HK-2 (cell line): Measurements from ENCODE around the gene NPM3.
"Not testable (repeated sequence)": the region's sequence is repeated elsewhere in the genome, so short reads cannot be mapped to it uniquely, and the experiment has no call there.

ENCODE experiments used
- DNase-seq: peaks from one replicate; pipeline ENCODE4 v3.0.0-alpha.2; 2018; ENCODE audit not compliant: unreplicated experiment

The NPM3 gene

DNA sequence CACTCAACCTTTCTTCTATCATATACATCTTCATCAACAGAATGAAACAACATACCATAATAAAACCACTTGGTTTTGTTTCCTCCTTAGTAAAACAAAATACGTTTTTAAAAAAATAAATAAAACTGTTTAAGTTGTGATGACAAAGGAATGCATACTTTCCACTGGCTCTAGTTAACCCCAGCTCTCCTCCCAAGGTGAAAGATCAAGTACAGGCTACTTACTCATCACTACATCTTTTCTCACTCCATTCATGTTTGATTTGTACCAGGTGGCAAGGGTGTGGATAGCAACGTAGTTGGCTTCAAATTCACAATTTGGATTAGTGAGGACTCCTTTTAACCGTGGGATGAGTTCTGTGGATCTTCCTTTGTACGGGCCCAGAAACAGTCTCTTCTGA is 20.3 kb upstream of the NPM3 start:
- DNase-seq, result no peak

DNA sequence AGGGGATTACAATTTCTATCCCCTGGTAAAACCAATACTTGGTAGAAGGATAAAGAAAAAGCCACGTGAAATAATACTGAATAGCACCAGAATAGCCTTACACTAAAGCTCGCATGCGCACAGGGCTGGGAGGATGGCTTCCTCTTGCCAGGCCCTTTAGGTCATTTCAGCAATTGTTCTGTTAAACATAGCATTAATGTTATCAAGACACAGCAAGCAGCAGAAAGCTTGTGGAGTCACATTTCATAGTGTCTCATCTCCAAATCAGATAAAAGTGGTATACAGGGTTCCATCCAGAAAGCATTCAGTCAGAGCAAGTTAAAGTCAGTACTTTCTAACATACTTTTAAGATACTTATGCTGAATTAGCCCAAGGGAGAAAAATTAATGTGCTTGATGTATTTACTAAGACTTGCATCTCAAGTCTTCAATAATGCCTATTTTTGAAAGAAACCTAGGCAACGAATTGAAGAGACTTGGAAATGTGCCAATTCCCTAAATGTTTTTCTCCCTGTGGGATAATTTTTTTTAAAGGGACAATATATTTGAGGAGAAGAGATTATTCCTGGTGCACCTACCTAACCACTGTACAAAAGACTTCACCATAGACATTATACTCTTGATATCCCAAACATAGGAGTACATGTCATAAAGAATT is 14.3 kb upstream of the NPM3 start:
- no peak for DNase-seq

DNA sequence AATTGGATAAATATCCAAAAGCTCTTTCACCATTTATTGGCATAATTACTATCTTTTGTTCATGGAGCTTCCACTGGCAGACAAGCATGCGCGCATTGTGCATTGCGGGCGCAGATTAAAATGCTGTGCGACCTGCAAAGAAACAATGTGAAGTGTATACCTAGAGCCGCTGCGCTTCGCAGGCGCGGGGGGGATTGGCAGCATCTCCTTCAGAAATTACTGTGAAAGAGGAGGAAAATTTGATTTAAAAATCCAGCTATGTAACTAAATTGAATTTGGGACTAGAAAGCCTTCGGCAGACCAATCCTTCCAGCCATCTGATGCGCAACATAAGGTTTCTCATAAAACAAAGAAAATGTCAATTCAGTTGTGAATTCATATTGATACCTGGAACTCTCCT is 10.3 kb upstream of the NPM3 start:
- no peak for DNase-seq

DNA sequence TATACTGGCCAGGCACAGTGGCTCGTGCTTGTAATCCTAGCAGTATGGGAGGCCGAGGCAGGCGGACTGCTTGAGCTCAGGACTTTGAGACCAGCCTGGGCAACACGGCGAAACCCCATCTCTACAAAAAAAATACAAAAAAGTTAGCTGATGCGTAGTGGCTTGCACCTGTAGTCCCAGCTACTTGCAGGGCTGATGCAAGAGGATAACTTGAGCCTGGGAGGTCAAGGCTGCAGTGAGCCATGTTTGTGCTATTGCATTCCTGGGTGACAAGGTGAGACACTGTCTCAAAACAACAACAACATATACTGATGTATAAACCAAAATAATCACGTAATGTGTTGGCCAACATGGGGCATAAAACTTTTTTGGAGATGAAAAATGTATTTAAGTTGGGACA is 6.4 kb upstream of the NPM3 start:
- no peak for DNase-seq

DNA sequence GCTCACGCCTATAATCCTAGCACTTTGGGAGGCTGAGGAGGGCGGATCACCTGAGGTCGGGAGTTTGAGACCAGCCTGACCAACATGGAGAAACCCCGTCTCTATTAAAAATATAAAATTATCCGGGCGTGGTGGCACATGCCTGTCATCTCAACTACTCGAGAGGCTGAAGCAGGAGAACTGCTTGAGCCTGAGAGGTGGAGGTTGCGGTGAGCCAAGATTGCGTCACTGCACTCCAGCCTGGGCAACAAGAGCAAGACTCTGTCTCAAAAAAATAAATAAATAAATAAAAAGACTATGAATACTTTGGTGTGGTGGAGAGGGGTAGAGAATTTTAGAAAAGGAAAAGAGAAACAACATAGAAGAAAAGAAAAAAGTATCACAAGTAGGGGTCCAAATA is 6.0 kb upstream of the NPM3 start:
- DNase-seq, result not testable (repeated sequence)

DNA sequence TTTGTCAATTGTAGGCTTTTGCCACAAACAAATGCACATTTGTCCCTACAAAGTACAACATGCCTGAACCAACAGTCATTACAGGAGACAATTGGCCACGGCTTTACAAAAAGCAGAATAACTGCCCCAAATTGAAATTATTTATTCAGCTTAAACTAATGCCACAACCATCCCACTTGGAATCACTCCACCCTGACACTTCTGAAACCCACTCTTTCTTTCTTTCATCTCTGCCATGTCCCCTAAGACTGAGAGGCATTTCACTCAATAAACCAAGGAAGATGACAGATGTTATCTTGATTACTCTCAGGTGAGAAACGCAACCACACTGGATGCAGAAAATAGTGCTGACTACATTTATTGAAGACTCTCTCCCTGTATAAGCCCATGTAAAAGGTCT is 2.6 kb upstream of the NPM3 start:
- no peak for DNase-seq

DNA sequence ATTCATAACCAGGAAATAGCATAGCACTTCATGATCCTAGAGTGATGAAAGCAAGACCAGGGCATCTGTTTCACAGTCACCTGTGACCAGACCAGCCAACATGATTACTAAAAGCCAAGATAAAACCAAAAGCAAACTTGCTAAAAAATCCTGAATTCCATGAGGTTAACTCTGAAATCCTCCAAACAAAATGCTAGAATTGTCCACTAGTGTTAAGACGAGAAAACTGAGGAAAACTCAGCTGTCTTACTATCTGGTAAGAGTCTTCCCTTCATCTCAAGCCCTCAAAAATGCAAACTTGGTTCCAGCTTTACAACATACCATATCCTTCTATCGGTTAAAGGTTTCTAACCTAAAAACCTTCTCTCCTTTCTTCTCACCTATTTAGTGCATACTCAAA is 1.3 kb upstream of the NPM3 start:
- no peak for DNase-seq

DNA sequence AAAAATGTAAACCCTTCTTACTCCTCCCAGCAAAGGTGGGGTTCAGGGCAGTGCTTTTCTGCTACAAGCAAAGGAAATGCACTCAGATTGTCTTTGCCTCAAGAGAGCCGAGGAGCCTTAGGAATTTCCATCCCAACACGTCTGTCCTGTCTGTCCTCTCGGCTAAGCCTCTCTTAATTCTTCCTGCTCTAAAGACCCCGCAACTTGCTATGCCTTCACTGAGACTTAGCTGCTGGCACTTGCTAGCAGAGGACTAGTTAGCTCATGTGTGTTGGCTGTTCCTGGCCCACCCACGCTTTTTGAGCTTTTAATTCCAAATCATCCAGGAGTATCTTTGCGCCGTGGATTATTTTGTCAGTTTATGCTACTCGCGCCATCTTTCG is 481 bp upstream of the NPM3 start:
- no peak for DNase-seq

DNA sequence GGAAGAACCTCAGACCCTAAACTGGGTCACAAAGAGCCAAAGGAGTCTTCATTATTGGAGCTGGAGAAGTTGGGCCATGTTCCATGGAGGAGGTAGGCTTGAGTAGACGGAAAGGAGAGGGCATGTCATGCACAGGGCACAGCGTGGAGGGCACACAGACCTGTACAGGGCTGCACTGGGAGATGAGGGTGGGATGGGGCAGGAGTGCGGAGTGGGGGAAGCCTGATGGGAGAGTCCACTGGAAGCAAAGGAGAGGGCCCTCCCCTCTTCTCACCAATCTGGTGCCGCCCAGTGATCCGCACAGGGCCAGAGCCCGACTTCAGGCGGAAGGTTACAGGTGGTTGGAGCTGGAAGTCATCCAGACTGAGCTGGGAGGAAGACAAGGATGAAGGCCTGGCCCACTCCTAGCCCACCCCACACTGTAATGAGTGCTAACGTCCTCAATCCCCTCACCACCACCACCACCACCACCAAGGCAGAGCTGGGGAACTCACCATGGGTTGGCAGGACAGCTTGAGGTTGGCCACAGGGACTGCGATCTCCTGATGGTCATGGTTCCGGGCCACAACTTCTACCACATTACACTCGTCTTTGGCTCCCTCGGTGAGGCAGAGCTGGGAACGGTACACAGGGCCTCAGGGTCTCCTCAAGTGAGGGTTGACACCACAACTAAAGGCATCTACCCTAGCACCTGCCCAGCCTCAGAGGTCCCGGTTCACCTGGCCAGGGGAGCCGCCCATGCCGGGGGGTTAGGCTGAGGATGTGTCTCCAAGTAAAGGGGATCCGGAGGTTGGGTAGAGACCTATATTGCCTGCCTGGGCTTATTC is 1.0 kb downstream of the NPM3 start:
- peak; percentile 24 for DNase-seq

DNA sequence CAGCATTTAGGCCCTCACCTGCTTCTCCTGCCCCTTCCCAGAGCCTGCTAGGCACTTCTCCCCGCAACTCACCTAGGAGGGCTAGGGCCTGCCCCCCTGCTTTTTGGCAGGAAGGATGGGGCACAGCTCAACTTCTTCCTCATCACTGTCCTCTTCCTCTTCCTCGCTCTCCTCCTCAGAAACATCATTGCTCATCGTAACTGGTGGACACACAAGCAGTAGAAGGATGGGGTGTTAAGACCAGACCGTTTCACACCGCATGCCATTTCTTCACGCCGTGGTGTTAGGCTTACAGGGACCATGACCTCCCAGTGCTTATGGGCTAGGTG is 1.6 kb downstream of the NPM3 start:
- no peak for DNase-seq

DNA sequence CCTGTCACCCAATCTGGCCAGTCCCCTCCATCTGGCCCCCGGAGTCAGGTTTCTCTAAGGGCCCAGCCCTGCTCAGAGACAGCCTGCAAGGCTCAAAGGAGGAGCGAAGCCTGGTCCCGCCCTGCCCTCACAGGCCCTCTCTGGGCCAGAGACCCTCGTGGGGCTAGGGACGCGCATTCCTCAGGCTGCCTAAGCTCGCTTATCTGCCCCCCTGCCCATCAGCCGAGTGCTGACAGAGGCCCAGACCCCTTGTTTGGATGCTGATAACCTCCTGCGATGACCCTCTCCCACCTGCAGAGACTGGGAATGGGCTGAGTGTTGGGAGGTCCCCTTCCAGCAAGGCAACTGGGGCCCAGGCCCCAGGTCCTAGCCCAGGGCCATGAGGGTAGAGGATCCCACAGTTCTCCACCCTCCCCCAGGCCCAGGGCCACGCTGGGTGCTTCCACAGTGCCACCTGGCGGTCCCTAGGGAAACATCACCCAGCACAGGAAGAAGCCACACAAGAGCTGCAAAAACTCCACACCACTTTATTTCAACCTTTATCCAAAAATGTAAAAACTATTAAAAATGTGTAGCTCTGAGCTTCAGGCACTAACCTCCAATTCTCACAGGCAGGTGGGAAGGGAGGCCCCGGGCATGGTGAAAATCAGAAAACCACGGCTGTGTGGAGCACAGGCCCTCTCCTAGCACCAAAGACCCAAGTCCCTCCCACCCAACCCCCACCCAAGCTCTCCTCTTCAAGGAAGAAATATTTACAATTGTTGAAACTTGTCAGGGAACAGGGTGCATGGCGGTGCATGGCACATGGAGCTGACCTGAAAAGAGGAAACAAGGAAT is 2.2 kb downstream of the NPM3 start:
- DNase-seq, result peak; percentile 76

DNA sequence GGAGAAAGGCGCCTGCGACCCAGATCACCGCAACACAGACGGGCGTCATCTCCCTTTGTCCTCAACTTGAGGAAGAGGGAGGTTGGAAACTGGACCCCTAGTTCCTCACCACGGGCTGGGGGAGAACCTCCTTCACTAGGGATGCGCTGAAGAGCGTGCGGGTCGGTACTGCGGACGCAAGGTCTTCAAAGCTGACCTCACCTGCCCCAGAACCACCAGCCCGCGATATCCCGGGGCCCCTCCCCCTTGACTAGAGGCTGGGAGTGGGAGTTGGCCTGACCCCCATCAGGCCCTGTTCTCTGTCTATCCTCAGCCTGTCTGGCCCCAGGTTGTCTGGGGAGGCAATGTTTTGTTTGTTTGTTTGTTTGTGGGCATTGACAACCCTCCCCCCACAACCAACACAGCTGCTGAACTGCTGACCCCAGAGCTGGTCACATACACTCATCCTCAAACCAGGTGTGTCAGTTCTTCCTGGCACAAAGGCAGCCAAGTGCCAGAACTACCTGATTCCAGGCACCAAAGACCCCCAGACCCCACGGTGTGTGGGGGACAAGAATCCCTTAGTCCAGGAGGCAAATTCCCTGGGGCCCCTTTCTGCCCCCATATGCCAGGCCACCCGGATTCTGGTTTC is 2.9 kb downstream of the NPM3 start:
- DNase-seq, result no peak

DNA sequence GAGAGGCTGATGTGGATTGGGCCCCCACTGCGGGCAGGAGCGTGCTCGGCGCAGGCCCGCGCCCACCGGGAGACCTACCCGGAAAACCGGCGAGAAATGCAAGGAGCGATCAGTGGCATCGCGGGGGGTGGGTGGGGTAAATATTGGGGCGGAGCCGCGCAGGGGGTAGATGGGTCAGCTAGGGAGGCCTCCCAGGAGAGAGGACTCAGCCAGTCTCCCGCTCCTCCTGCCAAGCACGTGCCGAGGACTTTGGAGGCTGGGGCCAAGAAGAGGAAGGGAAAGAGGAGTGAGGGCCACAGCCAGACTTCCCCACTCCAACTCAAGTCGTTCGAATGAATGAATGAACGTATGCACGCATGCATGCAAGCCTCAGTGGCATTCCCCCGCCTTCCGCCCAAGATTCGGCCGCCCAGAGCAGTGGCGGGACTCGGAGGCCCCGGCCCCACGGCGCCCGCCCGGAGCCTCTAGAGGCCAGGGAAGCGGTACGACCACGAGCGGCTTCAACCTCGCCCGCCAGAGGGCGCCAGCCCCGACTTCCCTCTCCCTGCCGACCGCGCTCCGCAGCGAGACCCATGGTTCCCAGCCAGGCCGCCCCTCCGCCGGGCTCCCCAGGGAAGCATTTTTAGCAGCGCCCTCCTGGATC is 3.6 kb downstream of the NPM3 start:
- DNase-seq, result no peak

DNA sequence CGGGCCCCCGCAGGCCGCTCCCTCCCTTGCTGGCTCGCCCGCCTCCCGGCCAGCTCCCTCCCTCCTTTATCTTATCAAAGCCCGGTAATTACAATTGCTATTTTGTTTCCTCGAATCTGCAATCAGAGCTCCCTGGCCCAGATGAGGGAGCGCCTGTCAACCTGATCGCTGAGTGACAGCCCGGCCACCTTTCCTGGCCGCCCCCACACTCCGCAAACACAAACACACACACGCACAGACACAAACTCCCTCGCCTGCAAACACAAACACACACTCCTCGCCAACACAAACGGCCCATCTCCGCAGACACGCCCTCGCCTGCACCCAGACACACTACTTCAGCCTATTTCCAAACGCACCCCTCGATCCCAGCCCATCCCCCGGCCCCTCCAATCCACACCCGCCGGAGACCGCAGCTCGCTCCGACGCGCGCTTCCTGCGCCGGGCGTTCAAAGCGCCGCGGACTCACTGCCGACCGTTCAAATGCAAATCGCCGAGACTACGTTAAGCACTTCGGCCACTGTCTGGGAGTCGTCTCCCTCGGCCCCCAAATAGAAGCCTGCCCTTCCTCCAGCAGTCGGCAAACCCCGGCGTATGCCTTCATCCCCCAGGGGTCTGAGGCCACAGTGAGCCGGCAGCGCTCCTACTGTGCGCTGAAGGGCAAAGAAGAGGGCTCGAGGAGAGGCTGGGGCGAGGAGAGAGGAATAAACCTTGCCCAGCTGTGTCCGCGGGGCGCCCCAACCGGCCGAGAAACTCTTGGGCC is 4.3 kb downstream of the NPM3 start:
- DNase-seq, result no peak

DNA sequence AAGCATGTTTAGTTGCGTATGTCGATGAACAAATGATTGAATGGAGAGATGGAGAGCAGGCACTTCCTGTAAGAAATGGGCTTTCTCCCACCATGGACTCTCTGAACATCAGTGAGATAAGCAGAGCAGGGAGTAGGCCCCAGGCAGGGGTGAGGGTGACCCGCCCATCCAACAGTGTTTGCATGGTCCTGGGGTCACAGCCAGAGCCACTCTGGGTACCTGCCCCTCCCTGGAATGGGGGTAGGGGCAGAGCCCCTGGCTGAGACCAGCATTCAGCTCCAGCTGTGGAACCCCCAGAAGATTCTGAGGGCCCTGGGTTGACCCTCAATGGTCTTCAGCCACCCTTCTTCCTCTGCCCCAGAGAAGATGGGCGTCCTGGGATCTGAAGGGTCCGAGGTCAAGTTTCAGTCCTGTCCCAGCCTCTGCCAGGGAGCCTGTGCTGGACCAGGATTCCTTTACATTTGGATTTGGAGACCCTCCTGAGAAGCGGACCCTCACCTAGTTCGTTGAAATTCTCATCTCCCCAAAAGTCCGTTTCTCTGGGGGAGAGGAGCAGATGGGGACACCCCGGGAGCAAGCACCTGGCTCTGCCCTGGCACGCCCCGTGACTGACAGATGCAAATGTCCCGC is 5.0 kb downstream of the NPM3 start:
- no peak for DNase-seq

DNA sequence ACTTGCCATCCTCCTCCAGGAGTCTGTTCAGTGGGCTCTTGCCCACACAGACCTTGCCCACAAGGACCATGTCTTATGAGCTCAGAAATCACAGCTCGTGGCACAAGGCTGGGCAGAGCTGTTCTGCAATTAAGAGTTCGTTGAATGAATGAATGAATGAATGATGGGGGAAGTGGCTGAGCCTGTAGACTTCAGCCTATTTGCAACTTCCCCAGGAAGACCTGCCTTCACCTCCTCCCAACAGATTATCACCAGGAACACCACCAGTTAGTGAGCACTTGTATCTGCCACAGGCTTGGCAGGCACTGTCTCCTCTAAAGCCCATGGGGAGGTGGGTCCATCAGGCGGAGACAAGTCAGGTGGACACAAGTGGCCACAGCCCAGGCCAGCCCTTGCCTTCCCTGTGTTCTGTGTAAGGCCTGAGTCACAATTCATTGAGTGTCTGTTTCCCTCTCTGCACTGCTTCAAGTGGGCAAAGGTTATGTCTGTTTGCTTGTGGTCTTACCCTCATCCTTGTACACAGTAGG is 5.6 kb downstream of the NPM3 start:
- peak; percentile 24 for DNase-seq

DNA sequence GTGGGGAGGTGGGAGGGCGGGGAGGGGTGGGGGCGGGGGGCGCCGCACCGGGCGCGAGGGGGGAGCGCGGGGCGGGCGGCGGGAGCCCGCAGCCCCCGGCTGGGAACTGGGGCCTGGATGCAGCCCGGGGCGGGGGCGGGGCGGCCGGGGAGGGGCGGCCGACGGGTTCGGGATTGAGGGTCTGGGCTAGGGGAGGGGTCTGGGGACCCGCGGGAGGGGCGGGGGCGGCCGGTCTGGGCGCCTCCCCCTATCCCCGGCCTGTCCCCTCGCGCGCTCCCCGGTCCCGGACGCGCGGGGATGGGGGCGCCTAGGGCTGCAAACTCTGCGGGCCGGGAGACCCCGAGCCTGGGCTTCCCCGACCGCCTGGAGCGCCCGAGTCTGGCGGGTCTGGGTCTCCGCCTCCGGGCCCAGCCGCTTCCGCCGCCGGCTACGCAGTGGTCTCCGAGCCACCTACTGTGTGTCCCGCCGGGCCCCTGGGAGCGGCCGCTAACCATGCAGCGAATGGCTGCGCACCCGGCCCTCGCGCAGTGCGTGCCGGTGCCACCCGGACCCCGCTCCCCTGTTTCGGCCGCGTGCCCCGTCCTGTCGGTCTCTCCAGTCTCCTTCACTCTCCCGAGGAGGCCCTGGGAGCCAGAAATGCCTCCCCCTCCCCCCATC is 7.0 kb downstream of the NPM3 start:
- DNase-seq, result no peak

DNA sequence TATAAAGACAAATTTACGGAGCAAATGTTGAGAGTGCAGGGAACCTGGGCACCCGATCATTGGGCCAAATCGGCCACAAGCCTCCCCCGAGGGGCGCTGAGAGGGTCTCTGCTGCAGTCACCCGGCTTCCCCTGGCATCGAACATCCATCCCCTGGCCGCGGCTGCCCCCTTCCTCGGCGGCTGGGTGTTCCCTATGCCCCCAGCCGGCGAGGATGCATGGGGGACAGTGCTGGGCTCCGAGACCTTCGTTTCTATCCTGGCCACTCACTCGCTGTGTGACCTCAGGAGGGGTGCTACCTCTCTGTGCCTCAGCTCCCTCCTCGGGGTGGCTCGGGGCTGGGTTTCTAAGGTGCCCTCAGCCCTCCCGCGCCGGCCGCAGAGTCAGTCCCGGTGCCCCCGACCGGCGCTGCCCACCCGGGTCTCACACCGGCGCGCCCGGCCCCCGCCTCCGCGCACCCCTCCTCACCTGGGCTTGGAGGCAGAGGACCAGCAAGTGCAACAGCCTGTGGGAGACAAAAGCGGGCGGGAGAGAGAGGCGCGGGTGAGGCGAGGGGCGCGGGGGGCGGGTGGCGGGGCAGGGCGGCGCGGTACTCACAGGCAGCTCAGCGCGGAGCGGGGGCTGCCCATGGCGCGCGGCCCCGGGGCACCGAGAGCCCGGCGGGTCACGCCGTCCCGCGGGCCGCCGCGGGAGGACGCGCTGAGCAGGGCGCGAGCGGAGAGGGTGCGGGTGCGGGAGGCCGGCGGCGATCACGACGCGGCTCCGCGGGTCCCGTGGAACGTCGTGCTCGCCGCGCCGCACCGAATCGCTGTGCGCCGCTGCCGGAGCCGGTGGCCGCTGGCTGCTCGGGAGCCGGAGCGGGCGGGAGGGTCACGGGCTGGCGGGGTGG is 7.7 kb downstream of the NPM3 start, which contains the start of gene FGF8:
Gene FGF8 (minus strand): TSS at position 842 of the 888 bp plus-strand sequence. CDS start 214 bp downstream, at position 628.
- DNase-seq, result no peak
